ENCODE data around the gene LRRC1. TPM values are rescaled to one million over a fixed set of nuclear protein-coding genes. Genes with fewer than 3 reads are reported as not detected.

Gene LRRC1
- total and polyA plus RNA-seq, 2 of the 8 experiments (the other 6 are each of a cell fraction or from before 2014, with no cell fraction given), result 6.7 to 15.9 TPM

GRCh38 chr6:53928641-53929040 is 133.8 kb downstream of the LRRC1 start (continued):
- TF ChIP-seq CHD7 (IDR thresholded peaks at IDR 0.05; ENCODE audit: insufficient replicate concordance, low read length), result no peak
- TF ChIP-seq SIN3A (conservative IDR thresholded peaks at IDR 0.05 in 1 of 2, IDR thresholded peaks at IDR 0.05 in 1 of 2; ENCODE audit: low read depth in 1 of 2, low read length in 2 of 2), result no peak
- no peak for TF ChIP-seq GABPA (IDR thresholded peaks at IDR 0.05; ENCODE audit: borderline replicate concordance, insufficient read depth, low read length)
- TF ChIP-seq SAP30 (IDR thresholded peaks at IDR 0.05; ENCODE audit: insufficient read depth, insufficient replicate concordance, low read length), result no peak
- TF ChIP-seq CEBPB (IDR thresholded peaks at IDR 0.05; ENCODE audit: low read depth, low read length), result no peak
